ENCODE measurements around the gene MOB1B.
"Not testable (repeated sequence)": the region's sequence is repeated elsewhere in the genome, so short reads cannot be mapped to it uniquely, and the experiment has no call there.

The MOB1B gene

GRCh38 chr4:70901984-70902576 lies at the start of gene MOB1B:
MOB1B (plus strand) TSS chr4:70902369; CDS start chr4:70902537, 168 bp downstream.
- peak; percentile 78 for DNase-seq (ENCODE audit: low read depth)

- DNase-seq (ENCODE audit: low read depth) = no peak
These were observed 46.7 kb upstream of the MOB1B start for GRCh38 chr4:70855464-70855863.

- DNase-seq (ENCODE audit: low read depth) = no peak
These were observed 43.7 kb upstream of the MOB1B start for GRCh38 chr4:70858454-70858853.

GRCh38 chr4:70859066-70859465 lies 43.1 kb upstream of the MOB1B start:
- no peak for DNase-seq (ENCODE audit: low read depth)

- DNase-seq (ENCODE audit: low read depth) = no peak
These were observed 38.9 kb upstream of the MOB1B start for GRCh38 chr4:70863099-70863790.

GRCh38 chr4:70868778-70869177 lies 33.4 kb upstream of the MOB1B start:
- DNase-seq (ENCODE audit: low read depth) = no peak

- DNase-seq (ENCODE audit: low read depth) = no peak
These were observed 29.0 kb upstream of the MOB1B start for GRCh38 chr4:70873216-70873615.

GRCh38 chr4:70874268-70875156 lies 27.7 kb upstream of the MOB1B start:
- DNase-seq (ENCODE audit: low read depth) = no peak

GRCh38 chr4:70877556-70877955 lies 24.6 kb upstream of the MOB1B start:
- DNase-seq (ENCODE audit: low read depth) = no peak

- no peak for DNase-seq (ENCODE audit: low read depth)
These were observed 21.4 kb upstream of the MOB1B start for GRCh38 chr4:70880739-70881138.

- no peak for DNase-seq (ENCODE audit: low read depth)
These were observed 17.0 kb upstream of the MOB1B start for GRCh38 chr4:70885174-70885573.

GRCh38 chr4:70892086-70892769 lies 9.9 kb upstream of the MOB1B start:
- no peak for DNase-seq (ENCODE audit: low read depth)

GRCh38 chr4:70893790-70894189 lies 8.4 kb upstream of the MOB1B start:
- no peak for DNase-seq (ENCODE audit: low read depth)

- DNase-seq (ENCODE audit: low read depth) = no peak
These were observed 6.8 kb upstream of the MOB1B start for GRCh38 chr4:70895405-70895804.

- no peak for DNase-seq (ENCODE audit: low read depth)
These were observed 6.2 kb upstream of the MOB1B start for GRCh38 chr4:70895811-70896491.

GRCh38 chr4:70898581-70898980 lies 3.6 kb upstream of the MOB1B start:
- not testable (repeated sequence) for DNase-seq (ENCODE audit: low read depth)

- no peak for DNase-seq (ENCODE audit: low read depth)
These were observed 574 bp upstream of the MOB1B start for GRCh38 chr4:70901607-70901983.

GRCh38 chr4:70902577-70903290 lies 565 bp downstream of the MOB1B start:
- no peak for DNase-seq (ENCODE audit: low read depth)

GRCh38 chr4:70903291-70903603 lies 1.1 kb downstream of the MOB1B start:
- no peak for DNase-seq (ENCODE audit: low read depth)

GRCh38 chr4:70908993-70909556 lies 6.9 kb downstream of the MOB1B start:
- no peak for DNase-seq (ENCODE audit: low read depth)

- DNase-seq (ENCODE audit: low read depth) = no peak
These were observed 11.8 kb downstream of the MOB1B start for GRCh38 chr4:70914000-70914399.

Data from activated T-cell treated with anti-CD3 and anti-CD28 coated beads for 48 hours (primary cell).